ENCODE results near the gene NTN1. TPM values are rescaled to one million over a fixed set of nuclear protein-coding genes. Genes with fewer than 3 reads are reported as not detected.
"Not testable (repeated sequence)": the region's sequence is repeated elsewhere in the genome, so short reads cannot be mapped to it uniquely, and the experiment has no call there.

The NTN1 gene
- total RNA-seq, 1 donor from 2014 or later, result 0.45 TPM

DNA sequence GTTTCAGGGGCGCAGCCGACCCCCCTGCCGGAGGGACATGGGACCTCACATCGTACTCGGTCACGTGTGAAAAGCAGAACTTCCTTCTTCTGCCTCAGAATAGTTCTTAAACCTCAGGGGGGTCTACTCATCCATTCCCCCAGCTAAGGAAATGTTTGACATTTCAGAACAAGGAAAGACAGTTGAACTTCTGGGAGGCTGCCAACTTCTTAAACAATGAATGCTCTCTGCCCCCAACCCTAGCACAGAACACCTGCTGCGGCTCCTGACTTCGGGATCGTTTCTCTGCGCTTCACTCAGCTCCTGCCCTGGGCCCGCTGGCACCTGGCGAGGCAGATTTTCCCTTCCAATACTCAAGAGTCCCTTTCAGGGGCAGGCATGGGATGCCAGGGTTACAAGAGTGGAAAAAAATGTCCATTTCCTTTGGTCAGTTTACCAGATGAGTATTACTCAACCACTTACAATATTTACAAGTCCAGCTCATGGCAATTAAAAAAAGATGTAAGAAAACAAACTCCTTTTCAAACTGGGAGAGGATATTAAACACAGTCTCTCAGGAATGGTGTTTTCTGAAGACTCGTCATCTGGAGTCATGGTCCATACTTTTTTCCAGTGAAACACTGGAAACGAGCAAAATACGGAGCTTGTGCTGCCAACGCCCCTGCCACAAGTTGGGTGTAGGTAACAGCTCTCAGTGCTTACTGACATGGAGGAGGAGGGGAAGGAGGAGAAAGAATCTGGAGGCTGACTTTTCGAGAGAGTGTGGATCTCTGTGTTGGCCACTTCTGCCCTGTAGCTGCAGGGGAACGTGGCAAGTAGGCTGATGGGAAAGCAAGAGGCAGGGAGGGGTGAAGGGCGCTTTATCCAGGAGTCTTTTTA is 235.7 kb downstream of the NTN1 start:
- no peak for DNase-seq (ENCODE audit: low spot score)
- Mint-ChIP-seq H3K9me3 (no peaks in the 10 kb centered on the region), H3K4me3 (no peak overlapping the region), H3K4me1 (peaks cover 28% of the 10 kb centered on the region), H3K27me3 (ENCODE audit: insufficient read depth, low read depth) (peaks cover 4% of the 10 kb centered on the region), H3K36me3 (no peaks in the 10 kb centered on the region), H3K27ac (peak overlapping the region; percentile 17)
- Histone ChIP-seq H3K79me2 (ENCODE audit: low read depth) (no peaks in the 10 kb centered on the region), H3K27me3 (no peaks in the 10 kb centered on the region), H3K4me2 (no peak overlapping the region), H3K36me3 (no peaks in the 10 kb centered on the region), H4K20me1 (ENCODE audit: low read depth) (peaks cover 4% of the 10 kb centered on the region), H3K27ac (no peak overlapping the region), H3K9ac (no peak overlapping the region), H3K4me3 (no peak overlapping the region), H2AFZ (replicated peaks) (no peak overlapping the region), H3F3A (ENCODE audit: low read depth) (no peaks in the 10 kb centered on the region), H3K4me1 (peaks cover 22% of the 10 kb centered on the region), H3K9me3 (ENCODE audit: low read depth) (no peaks in the 10 kb centered on the region)
- TF ChIP-seq EZH2 (IDR thresholded peaks at IDR 0.05), result no peak
- TF ChIP-seq, protein P1, sequence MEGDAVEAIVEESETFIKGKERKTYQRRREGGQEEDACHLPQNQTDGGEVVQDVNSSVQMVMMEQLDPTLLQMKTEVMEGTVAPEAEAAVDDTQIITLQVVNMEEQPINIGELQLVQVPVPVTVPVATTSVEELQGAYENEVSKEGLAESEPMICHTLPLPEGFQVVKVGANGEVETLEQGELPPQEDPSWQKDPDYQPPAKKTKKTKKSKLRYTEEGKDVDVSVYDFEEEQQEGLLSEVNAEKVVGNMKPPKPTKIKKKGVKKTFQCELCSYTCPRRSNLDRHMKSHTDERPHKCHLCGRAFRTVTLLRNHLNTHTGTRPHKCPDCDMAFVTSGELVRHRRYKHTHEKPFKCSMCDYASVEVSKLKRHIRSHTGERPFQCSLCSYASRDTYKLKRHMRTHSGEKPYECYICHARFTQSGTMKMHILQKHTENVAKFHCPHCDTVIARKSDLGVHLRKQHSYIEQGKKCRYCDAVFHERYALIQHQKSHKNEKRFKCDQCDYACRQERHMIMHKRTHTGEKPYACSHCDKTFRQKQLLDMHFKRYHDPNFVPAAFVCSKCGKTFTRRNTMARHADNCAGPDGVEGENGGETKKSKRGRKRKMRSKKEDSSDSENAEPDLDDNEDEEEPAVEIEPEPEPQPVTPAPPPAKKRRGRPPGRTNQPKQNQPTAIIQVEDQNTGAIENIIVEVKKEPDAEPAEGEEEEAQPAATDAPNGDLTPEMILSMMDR (IDR thresholded peaks at IDR 0.05), result no peak
- TF ChIP-seq EZH2phosphoT487 (IDR thresholded peaks at IDR 0.05), result no peak

DNA sequence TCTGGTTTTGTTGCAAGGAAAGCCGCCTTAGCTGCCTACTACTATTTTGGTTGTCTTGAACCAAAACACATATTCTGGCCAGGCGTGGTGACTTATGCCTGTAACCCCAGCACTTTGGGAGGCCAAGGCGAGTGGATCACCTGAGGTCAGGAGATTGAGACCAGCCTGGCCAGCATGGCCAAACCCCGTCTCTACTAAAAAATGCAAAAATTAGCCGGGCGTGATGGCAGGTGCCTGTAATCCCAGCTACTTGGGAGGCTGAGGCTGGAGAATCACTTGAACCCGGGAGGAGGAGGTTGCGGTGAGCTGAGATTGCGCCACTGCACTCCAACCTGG is 236.3 kb downstream of the NTN1 start:
- not testable (repeated sequence) for H2AFZ ChIP-seq (replicated peaks); H3K27ac ChIP-seq; H3K27ac Mint-ChIP-seq; H3K36me3 Mint-ChIP-seq; H3K4me3 Mint-ChIP-seq; H3K36me3 ChIP-seq; H3K27me3 ChIP-seq; H3K9me3 ChIP-seq (ENCODE audit: low read depth); H3F3A ChIP-seq (ENCODE audit: low read depth); H3K4me2 ChIP-seq; DNase-seq (ENCODE audit: low spot score); H3K27me3 Mint-ChIP-seq (ENCODE audit: insufficient read depth, low read depth); H3K4me3 ChIP-seq; H4K20me1 ChIP-seq (ENCODE audit: low read depth); H3K79me2 ChIP-seq (ENCODE audit: low read depth); H3K9ac ChIP-seq; H3K9me3 Mint-ChIP-seq
- H3K4me1 Mint-ChIP-seq, result peaks cover 28% of the 10 kb centered on the region
- peaks cover 22% of the 10 kb centered on the region for H3K4me1 ChIP-seq

DNA sequence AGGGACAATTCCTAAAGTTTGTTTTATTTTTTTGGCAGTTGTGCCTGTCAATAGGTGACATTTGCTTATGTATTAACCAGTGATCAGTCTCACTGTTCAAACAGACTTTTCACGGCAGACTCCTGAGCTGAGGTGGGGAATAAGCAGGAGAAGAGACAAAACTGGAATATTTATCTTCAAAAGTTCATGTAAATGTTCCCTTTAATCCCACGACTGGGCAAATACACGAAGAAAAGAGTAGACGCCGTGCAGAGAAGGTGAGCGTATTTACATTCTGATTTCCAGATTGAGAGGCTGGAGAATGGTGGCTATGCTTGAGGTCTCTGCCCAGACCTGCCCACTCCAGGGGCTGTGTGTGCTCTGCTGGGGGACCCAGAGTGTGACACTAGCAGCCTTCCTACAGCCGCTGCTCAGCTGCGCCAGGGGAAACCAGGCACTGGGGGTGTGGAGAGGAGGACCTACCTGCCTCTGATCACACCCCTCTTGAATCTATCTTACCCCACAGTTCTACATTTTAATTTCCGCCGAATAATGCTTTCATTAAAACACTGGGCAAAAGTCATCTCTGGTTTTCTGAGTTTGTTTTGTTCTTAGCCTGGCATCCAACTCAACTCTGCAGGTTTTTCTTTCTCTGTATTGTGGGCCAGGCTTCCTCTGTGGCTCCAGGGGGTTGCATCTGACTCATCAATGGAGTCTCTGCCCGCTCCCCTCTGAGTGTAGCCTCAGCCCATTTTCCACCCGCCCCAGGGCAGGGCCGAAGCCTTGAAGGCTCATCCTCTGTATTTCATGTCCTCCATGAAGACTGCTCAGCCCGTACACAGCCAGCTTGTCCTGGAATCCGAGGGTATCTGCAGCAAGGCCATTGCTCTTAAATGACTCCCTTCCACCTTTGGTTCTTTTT is 237.1 kb downstream of the NTN1 start:
- Histone ChIP-seq H3F3A (ENCODE audit: low read depth) (no peaks in the 10 kb centered on the region), H2AFZ (replicated peaks) (no peak overlapping the region), H3K9ac (no peak overlapping the region), H3K36me3 (no peaks in the 10 kb centered on the region), H3K9me3 (ENCODE audit: low read depth) (no peaks in the 10 kb centered on the region), H3K27ac (no peak overlapping the region), H4K20me1 (ENCODE audit: low read depth) (peaks cover 4% of the 10 kb centered on the region), H3K4me1 (peaks cover 22% of the 10 kb centered on the region), H3K79me2 (ENCODE audit: low read depth) (no peaks in the 10 kb centered on the region), H3K4me2 (no peak overlapping the region), H3K4me3 (no peak overlapping the region), H3K27me3 (no peaks in the 10 kb centered on the region)
- Mint-ChIP-seq H3K27me3 (ENCODE audit: insufficient read depth, low read depth) (peaks cover 4% of the 10 kb centered on the region), H3K4me1 (peaks cover 28% of the 10 kb centered on the region), H3K27ac (peak overlapping the region; percentile 55), H3K4me3 (no peak overlapping the region), H3K9me3 (no peaks in the 10 kb centered on the region), H3K36me3 (no peaks in the 10 kb centered on the region)
- no peak for DNase-seq (ENCODE audit: low spot score)
- TF ChIP-seq EZH2 (IDR thresholded peaks at IDR 0.05) (no peak), EZH2phosphoT487 (IDR thresholded peaks at IDR 0.05) (no peak)
- TF ChIP-seq, protein P1 (IDR thresholded peaks at IDR 0.05), result no peak
